ENCODE results near the gene HES5. TPM values are rescaled to one million over a fixed set of nuclear protein-coding genes. Genes with fewer than 3 reads are reported as not detected.

HES5 gene
- total and polyA plus RNA-seq, 10 donors, result 0.36 to 0.54 (median 0.38) TPM; not detected in 5

- TF ChIP-seq POLR2A (IDR thresholded peaks at IDR 0.05) (no peak), CTCF (IDR thresholded peaks at IDR 0.05 in 8 of 11, conservative IDR thresholded peaks at IDR 0.05 in 3 of 11) (no peak), POLR2AphosphoS5 (IDR thresholded peaks at IDR 0.05) (no peak)
- peaks cover 0 to 69% (median 62%) of the 10 kb centered on the region in 6 donors for H3K36me3 ChIP-seq
- DNase-seq, result no peak
- H3K27ac ChIP-seq, result no peak overlapping the region
- 89 to 94% (median 91%) methylated on average over 11 of the region's 11 CpGs for WGBS, 5 donors
- H3K4me3 ChIP-seq, result no peak overlapping the region
- no peaks in the 10 kb centered on the region for H3K27me3 ChIP-seq (replicated peaks in 1 of 7)
- no peaks in the 10 kb centered on the region for H3K9me3 ChIP-seq
- intact Hi-C loops (cut with DNase I; ENCODE audit: low total_unique reads), result no loop called here
- peaks cover 20 to 61% (median 36%) of the 10 kb centered on the region in 6 donors for H3K4me1 ChIP-seq
These were observed 31.4 kb upstream of the HES5 start for GRCh38 chr1:2561446-2561845.

DNA sequence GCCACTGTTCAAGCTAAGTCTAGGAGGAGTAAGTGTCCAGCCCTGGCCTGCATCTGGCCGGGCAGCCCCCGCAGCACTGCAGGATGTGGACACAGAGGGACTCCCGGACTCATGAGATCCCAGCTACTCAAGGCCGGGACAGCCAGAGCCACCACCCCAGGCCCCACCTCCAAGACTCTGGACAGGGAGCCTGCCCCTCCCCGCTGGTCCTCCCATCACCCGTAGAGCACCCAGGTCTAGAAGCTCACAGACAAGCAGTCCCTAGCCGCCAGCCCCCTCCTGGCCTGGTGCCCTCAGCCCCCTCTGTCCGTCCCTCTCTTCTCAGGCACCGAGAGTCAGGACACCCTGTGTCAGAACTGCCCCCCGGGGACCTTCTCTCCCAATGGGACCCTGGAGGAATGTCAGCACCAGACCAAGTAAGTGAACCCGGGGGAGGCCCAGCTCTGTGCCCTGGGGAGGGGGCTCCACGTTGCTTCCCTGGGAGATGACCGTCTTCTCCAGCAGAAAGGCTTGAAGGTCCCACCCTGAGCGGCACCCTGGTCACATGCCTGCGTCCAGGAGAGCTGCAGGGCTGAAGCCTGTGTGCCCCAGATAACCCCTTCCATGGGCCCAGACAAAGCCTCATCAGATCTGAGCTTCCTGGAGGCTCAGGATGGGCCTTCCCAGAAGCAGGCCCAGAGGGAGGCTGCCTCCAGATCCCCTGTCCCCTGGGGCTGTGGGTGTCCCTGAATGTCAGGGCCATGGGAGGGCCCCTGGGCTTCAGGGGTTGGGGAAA is 30.4 kb upstream of the HES5 start:
- no peak overlapping the region for H3K27ac ChIP-seq
- peaks cover 0 to 69% (median 62%) of the 10 kb centered on the region in 6 donors for H3K36me3 ChIP-seq
- intact Hi-C loops (cut with DNase I; ENCODE audit: low total_unique reads), result no loop called here

DNA sequence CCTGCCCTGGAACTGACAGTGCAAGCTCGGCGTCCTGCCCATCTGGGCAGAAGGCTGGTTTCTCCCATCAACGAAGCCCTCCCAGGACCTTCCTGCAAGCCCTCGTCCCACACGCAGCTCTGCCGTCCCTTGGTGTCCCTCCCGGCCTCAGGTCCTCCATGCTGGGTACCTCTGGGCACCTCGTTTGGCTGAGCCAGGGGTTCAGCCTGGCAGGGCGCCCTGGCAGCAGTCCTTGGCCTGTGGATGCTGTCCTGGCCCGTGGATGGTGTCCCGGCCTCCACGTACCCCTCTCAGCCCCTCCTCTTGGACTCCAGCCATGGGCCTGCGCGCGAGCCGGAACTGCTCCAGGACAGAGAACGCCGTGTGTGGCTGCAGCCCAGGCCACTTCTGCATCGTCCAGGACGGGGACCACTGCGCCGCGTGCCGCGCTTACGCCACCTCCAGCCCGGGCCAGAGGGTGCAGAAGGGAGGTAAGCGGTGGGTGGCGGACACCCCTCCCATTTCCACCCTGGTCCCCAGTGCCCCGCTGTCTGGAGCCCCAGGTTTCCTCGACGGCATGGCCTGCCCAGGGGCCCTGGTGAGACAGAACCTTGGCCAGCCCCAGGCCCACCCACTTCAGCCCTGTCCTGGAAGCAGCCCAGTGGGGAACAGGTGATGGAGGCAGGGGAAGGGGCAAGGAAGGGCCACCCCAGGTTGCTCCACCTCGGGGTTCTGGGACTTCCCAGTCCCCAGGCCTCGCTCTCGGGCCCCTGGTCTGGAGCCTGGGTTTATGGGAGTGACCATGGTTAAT is 29.6 kb upstream of the HES5 start:
- peaks cover 0 to 69% (median 62%) of the 10 kb centered on the region in 6 donors for H3K36me3 ChIP-seq
- no peak for DNase-seq
- H3K9me3 ChIP-seq, result no peaks in the 10 kb centered on the region
- H3K27me3 ChIP-seq (replicated peaks in 1 of 7), result no peaks in the 10 kb centered on the region
- peak overlapping the region in 1 of 8 donors; percentile 98 for H3K27ac ChIP-seq
- no peak overlapping the region for H3K4me3 ChIP-seq
- no peak for TF ChIP-seq CTCF (IDR thresholded peaks at IDR 0.05 in 8 of 11, conservative IDR thresholded peaks at IDR 0.05 in 3 of 11)
- TF ChIP-seq POLR2AphosphoS5 (IDR thresholded peaks at IDR 0.05), result peak in 2 of 3 donors; percentile 35 to 64
- 86 to 89% (median 87%) methylated on average over 14 to 35 of the region's 35 CpGs for WGBS, 5 donors
- peaks cover 31 to 74% (median 47%) of the 10 kb centered on the region in 6 donors for H3K4me1 ChIP-seq
- intact Hi-C loops (cut with DNase I; ENCODE audit: low total_unique reads), result no loop called here

More for the DNA sequence above, 30.4 kb upstream of the HES5 start:
- WGBS, 5 donors, result 91 to 94% (median 92%) methylated on average over 14 to 15 of the region's 15 CpGs; no CpG with 5 or more reads in 1 of the 5 donors
- no peaks in the 10 kb centered on the region for H3K27me3 ChIP-seq (replicated peaks in 1 of 7)
- no peak overlapping the region for H3K4me3 ChIP-seq
- TF ChIP-seq POLR2A (IDR thresholded peaks at IDR 0.05) (no peak), CTCF (IDR thresholded peaks at IDR 0.05 in 8 of 11, conservative IDR thresholded peaks at IDR 0.05 in 3 of 11) (no peak)
- no peak for DNase-seq
- no peaks in the 10 kb centered on the region for H3K9me3 ChIP-seq
- H3K4me1 ChIP-seq, result peaks cover 23 to 67% (median 40%) of the 10 kb centered on the region in 6 donors

- TF ChIP-seq CTCF (IDR thresholded peaks at IDR 0.05 in 8 of 11, conservative IDR thresholded peaks at IDR 0.05 in 3 of 11), result no peak
- Histone ChIP-seq H3K9me3 (no peaks in the 10 kb centered on the region), H3K4me3 (no peak overlapping the region), H3K4me1 (peaks cover 37 to 77% (median 56%) of the 10 kb centered on the region in 6 donors), H3K27me3 (replicated peaks in 1 of 7) (no peaks in the 10 kb centered on the region), H3K27ac (peak overlapping the region in 2 of 8 donors; percentile 10 to 98), H3K36me3 (peaks cover 0 to 64% (median 61%) of the 10 kb centered on the region in 6 donors)
- 92 to 96% (median 95%) methylated on average over 4 to 6 of the region's 6 CpGs; no CpG with 5 or more reads in 1 of the 5 donors for WGBS, 5 donors
- intact Hi-C loops (cut with DNase I; ENCODE audit: low total_unique reads), result no loop called here
- no peak for DNase-seq
These were observed 28.8 kb upstream of the HES5 start for GRCh38 chr1:2558861-2559260.

All from spleen (tissue), 11 donors.